Left renal cortex interstitium (tissue), 4 donors: ENCODE results near the gene SEL1L2. TPM values are rescaled to one million over a fixed set of nuclear protein-coding genes. Genes with fewer than 3 reads are reported as not detected.
"Not testable (repeated sequence)": the region's sequence is repeated elsewhere in the genome, so short reads cannot be mapped to it uniquely, and the experiment has no call there.

Source experiments
- DNase-seq, 4 donors: peaks; one replicate each; pipeline ENCODE4 v3.0.0-alpha.2; 2013; ENCODE audit warnings: low read depth in 4 of 4, low spot score in 2 of 4, missing footprints in 1 of 4
- polyA plus RNA-seq, 4 donors: library from polyadenylated mRNA; unstranded; fragments of 120-200 nt; gene quantifications; one replicate each; pipeline ENCODE4 v1.2.1, GENCODE V29; 2013; ENCODE audit not compliant: insufficient read length in 4 of 4

Gene SEL1L2
- polyA plus RNA-seq, result under 1 TPM in 2 of 4 donors, not detected in 2; 0.08 to 0.25 TPM

GRCh38 chr20:13990465-13990864 is at the start of gene SEL1L2:
Gene SEL1L2 (minus strand): TSS chr20:13990614. CDS start chr20:13990534, 80 bp downstream.
- no peak for DNase-seq

- DNase-seq, result no peak
Observed at GRCh38 chr20:14036567-14036966, 46.2 kb upstream of the SEL1L2 start.

GRCh38 chr20:14033310-14033709 is 42.9 kb upstream of the SEL1L2 start:
- DNase-seq, result no peak

GRCh38 chr20:14030991-14031390 is 40.6 kb upstream of the SEL1L2 start:
- DNase-seq, result no peak

- DNase-seq, result no peak
Observed at GRCh38 chr20:14012671-14013070, 22.3 kb upstream of the SEL1L2 start.

- DNase-seq, result no peak
Observed at GRCh38 chr20:14009208-14009607, 18.8 kb upstream of the SEL1L2 start.

GRCh38 chr20:14005996-14006395 is 15.6 kb upstream of the SEL1L2 start:
- DNase-seq, result no peak

- no peak for DNase-seq
Observed at GRCh38 chr20:14000917-14001316, 10.5 kb upstream of the SEL1L2 start.

- DNase-seq, result peak in 2 of 4 donors; percentile 3 to 29
Observed at GRCh38 chr20:13996265-13996664, 5.9 kb upstream of the SEL1L2 start.

- peak in 2 of 4 donors; percentile 6 to 19 for DNase-seq
Observed at GRCh38 chr20:13995841-13996240, 5.4 kb upstream of the SEL1L2 start.

GRCh38 chr20:13995086-13995665 is 4.8 kb upstream of the SEL1L2 start, which contains the start of gene MACROD2:
Gene MACROD2 (plus strand): TSS chr20:13995516.
- peak; percentile 70 to 85 (median 78) for DNase-seq

- DNase-seq, result not testable (repeated sequence)
Observed at GRCh38 chr20:13991955-13992354, 1.5 kb upstream of the SEL1L2 start.

GRCh38 chr20:13991311-13991710 is 897 bp upstream of the SEL1L2 start:
- no peak for DNase-seq

GRCh38 chr20:13984211-13984610 is 6.2 kb downstream of the SEL1L2 start:
- DNase-seq, result no peak

- no peak for DNase-seq
Observed at GRCh38 chr20:13960525-13960924, 29.9 kb downstream of the SEL1L2 start.

- DNase-seq, result no peak
Observed at GRCh38 chr20:13960119-13960518, 30.3 kb downstream of the SEL1L2 start.

GRCh38 chr20:13953227-13953626 is 37.2 kb downstream of the SEL1L2 start:
- DNase-seq, result no peak

GRCh38 chr20:13947719-13948118 is 42.7 kb downstream of the SEL1L2 start:
- DNase-seq, result no peak

GRCh38 chr20:13941031-13941430 is 49.4 kb downstream of the SEL1L2 start:
- DNase-seq, result no peak

GRCh38 chr20:13936781-13937576 is 53.4 kb downstream of the SEL1L2 start:
- DNase-seq, result no peak

- DNase-seq, result no peak
Observed at GRCh38 chr20:13934992-13935894, 55.2 kb downstream of the SEL1L2 start.
